Loucy (cell line): ENCODE measurements around the gene CLASP1.

Experiments
- EZH2phosphoT487 ChIP-seq: fragments of 200-600 bp; IDR thresholded peaks from 2 replicates; pipeline ENCODE4 v1.6.1; 2018; ENCODE audit warnings: antibody characterized with exemption, mild to moderate bottlenecking, moderate library complexity, borderline replicate concordance
- TF ChIP-seq, protein P1 (sequence below): fragments of 200-600 bp; sonication (generic); conservative IDR thresholded peaks from 2 replicates; pipeline ENCODE4 v1.5.1; 2014; ENCODE audit warnings: mild to moderate bottlenecking, antibody characterized with exemption, low read length

DNA sequence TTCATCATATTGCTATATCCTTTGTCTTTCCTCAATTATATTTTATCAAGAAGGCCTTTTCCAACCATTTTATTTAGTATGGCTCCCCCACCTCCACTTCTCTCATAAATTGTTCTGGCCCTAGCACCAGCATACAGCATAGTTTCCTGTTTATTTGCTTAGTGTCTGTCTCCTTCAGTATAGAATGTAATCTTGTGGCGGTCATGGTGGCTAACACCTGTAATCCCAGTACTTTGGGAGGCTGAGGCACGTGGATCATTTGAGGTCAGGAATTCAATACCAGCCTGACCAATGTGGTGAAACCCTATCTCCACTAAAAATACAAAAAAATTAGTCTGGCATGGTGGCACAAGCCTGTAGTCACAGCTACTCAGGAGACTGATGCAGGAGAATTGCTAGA is 39.6 kb upstream of the CLASP1 start:
- TF ChIP-seq, protein P1, sequence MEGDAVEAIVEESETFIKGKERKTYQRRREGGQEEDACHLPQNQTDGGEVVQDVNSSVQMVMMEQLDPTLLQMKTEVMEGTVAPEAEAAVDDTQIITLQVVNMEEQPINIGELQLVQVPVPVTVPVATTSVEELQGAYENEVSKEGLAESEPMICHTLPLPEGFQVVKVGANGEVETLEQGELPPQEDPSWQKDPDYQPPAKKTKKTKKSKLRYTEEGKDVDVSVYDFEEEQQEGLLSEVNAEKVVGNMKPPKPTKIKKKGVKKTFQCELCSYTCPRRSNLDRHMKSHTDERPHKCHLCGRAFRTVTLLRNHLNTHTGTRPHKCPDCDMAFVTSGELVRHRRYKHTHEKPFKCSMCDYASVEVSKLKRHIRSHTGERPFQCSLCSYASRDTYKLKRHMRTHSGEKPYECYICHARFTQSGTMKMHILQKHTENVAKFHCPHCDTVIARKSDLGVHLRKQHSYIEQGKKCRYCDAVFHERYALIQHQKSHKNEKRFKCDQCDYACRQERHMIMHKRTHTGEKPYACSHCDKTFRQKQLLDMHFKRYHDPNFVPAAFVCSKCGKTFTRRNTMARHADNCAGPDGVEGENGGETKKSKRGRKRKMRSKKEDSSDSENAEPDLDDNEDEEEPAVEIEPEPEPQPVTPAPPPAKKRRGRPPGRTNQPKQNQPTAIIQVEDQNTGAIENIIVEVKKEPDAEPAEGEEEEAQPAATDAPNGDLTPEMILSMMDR, result no peak
- TF ChIP-seq EZH2phosphoT487, result no peak
